ENCODE measurements around the gene NFATC1.
"Not testable (repeated sequence)": the region's sequence is repeated elsewhere in the genome, so short reads cannot be mapped to it uniquely, and the experiment has no call there.

The NFATC1 gene

GRCh38 chr18:79376661-79377060 lies 19.1 kb upstream of the NFATC1 start:
- not testable (repeated sequence) for DNase-seq

- no peak for DNase-seq
Measured at GRCh38 chr18:79377187-79377891, 18.4 kb upstream of the NFATC1 start.

- DNase-seq = peak; percentile 89
Measured at GRCh38 chr18:79378536-79379250, 17.0 kb upstream of the NFATC1 start.

GRCh38 chr18:79379251-79379905 lies 16.4 kb upstream of the NFATC1 start:
- no peak for DNase-seq

- DNase-seq = no peak
Measured at GRCh38 chr18:79379931-79380815, 15.6 kb upstream of the NFATC1 start.

GRCh38 chr18:79380816-79381806 lies 14.6 kb upstream of the NFATC1 start:
- peak; percentile 80 for DNase-seq

- DNase-seq = peak; percentile 16
Measured at GRCh38 chr18:79381811-79382311, 13.9 kb upstream of the NFATC1 start.

- DNase-seq = peak; percentile 15
Measured at GRCh38 chr18:79382681-79383387, 12.9 kb upstream of the NFATC1 start.

- no peak for DNase-seq
Measured at GRCh38 chr18:79383388-79384056, 12.2 kb upstream of the NFATC1 start.

GRCh38 chr18:79384151-79384807 lies 11.5 kb upstream of the NFATC1 start:
- peak; percentile 8 for DNase-seq

- peak; percentile 5 for DNase-seq
Measured at GRCh38 chr18:79384834-79385233, 10.9 kb upstream of the NFATC1 start.

GRCh38 chr18:79385326-79385707 lies 10.4 kb upstream of the NFATC1 start:
- no peak for DNase-seq

- peak; percentile 12 for DNase-seq
Measured at GRCh38 chr18:79385708-79386341, 9.9 kb upstream of the NFATC1 start.

- DNase-seq = peak; percentile 8
Measured at GRCh38 chr18:79386547-79386946, 9.2 kb upstream of the NFATC1 start.

- no peak for DNase-seq
Measured at GRCh38 chr18:79387214-79387613, 8.5 kb upstream of the NFATC1 start.

GRCh38 chr18:79387615-79388014 lies 8.1 kb upstream of the NFATC1 start:
- no peak for DNase-seq

GRCh38 chr18:79388043-79388442 lies 7.7 kb upstream of the NFATC1 start:
- peak; percentile 13 for DNase-seq

- DNase-seq = no peak
Measured at GRCh38 chr18:79389689-79390088, 6.0 kb upstream of the NFATC1 start.

GRCh38 chr18:79392226-79392625 lies 3.5 kb upstream of the NFATC1 start:
- DNase-seq = peak; percentile 14
